Testis (tissue), 3 donors: ENCODE measurements around the gene EHF. TPM values are rescaled to one million over a fixed set of nuclear protein-coding genes. Genes with fewer than 3 reads are reported as not detected.

Experiments used
- DNase-seq: peaks from one replicate; pipeline ENCODE4 v3.0.0-alpha.2; 2019
- H3K27ac ChIP-seq, 2 donors: fragments of 200-600 bp; sonication (generic); one replicate each; pipeline ENCODE4 v1.5.1; 2019
- H3K27me3 ChIP-seq: fragments of 200-600 bp; sonication (generic); one replicate; pipeline ENCODE4 v1.5.1; 2019
- H3K36me3 ChIP-seq: fragments of 200-600 bp; sonication (generic); one replicate; pipeline ENCODE4 v1.5.1; 2017; ENCODE audit warnings: low read depth; ENCODE audit errors: missing control alignments
- H3K4me1 ChIP-seq: fragments of 200-600 bp; sonication (generic); one replicate; pipeline ENCODE4 v1.5.1; 2019
- H3K4me3 ChIP-seq, 2 donors: fragments of 200-600 bp; sonication (generic); one replicate each; pipeline ENCODE4 v1.5.1; 2017 to 2019
- H3K9me3 ChIP-seq: fragments of 200-600 bp; sonication (generic); one replicate; pipeline ENCODE4 v1.5.1; 2017
- POLR2A ChIP-seq: fragments of 450-650 bp; IDR thresholded peaks from one replicate; pipeline ENCODE4 v1.6.1; 2017; ENCODE audit warnings: antibody characterized with exemption, mild to moderate bottlenecking, moderate library complexity
- WGBS, 2 donors: methylation state at CpG; one replicate each; pipeline ENCODE4 v1.1.5; 2018; 5-methylcytosine and 5-hydroxymethylcytosine counted together
- intact Hi-C: fragments of 100-400 bp; cut with DNase I; formaldehyde crosslinking; loops from one replicate; pipeline ENCODE4 v1.15.1; 2023; ENCODE audit warnings: low total_unique reads
- polyA plus RNA-seq: library from polyadenylated mRNA; stranded (reverse); fragments of 350-450 nt; fragmentation: Illumina TruSeq; extraction: RNeasy Lipid Tissue Mini Kit (QIAGEN cat#74804); gene quantifications from one replicate; pipeline ENCODE4 v1.2.3, GENCODE V29; 2014; ENCODE audit warnings: low read depth, low replicate concordance; ENCODE audit not compliant: insufficient read depth
- total RNA-seq, 2 donors: library from RNA; depleted of rRNA; stranded (reverse); fragments of >200 nt; gene quantifications; one replicate each; pipeline ENCODE4 v1.2.3, GENCODE V29; 2016
- TF ChIP-seq, protein P1 (sequence below), 3 experiments: fragments of 450-650 bp in 2 of 3; fragments of 200-600 bp in 1 of 3; sonication (generic) in 1 of 3; IDR thresholded peaks; one replicate each; pipeline ENCODE4 v1.5.1; 2016 to 2019; ENCODE audit warnings: antibody characterized with exemption in 3 of 3, mild to moderate bottlenecking in 2 of 3, moderate library complexity in 1 of 3

The EHF gene
- total and polyA plus RNA-seq, 3 donors from 2014 or later = 0.24 to 3.5 (median 1.1) TPM

DNA sequence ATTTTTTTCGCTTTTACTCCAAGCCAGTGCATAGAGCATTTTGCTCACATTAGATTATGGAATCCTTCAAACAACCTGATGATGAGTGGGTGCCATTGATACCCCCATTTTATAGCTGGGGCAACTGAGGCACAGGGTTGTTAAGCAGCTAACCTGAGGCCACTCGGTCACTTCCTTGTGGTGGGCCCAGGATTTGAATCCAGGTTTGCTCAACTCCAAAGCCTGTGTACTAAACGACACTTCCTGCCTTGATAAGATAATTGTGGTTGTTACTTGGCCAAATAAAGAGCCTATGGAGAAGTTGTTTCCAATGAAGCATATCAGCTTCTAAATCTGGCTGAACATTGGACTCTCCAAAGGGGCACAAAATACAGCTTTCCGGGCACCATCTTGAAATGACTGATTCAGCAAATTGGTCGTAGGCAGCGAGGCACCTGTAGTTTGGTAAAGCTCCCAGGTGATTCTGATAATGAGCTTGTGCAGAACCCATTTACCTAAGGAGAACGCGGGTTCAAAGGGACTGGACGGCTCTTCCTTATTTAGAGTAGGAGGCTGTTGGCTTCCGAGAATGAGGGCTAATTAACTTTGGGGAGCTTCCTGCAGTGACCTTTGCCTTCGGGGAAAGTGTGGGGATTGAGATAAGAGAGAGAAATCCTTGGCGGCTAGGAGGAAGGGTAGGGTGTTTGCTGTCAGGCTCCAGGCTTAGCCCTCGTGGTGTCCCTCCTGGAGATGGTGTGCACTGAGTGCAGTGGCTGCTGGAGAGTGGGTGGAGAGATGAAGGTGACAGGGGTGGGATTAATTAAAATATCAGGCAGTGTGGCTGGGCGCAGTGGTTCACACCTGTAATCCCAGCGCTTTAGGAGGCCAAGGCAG is 17.5 kb upstream of the EHF start:
- intact Hi-C loops = no loop called here
- no peak for TF ChIP-seq POLR2A
- TF ChIP-seq, protein P1, sequence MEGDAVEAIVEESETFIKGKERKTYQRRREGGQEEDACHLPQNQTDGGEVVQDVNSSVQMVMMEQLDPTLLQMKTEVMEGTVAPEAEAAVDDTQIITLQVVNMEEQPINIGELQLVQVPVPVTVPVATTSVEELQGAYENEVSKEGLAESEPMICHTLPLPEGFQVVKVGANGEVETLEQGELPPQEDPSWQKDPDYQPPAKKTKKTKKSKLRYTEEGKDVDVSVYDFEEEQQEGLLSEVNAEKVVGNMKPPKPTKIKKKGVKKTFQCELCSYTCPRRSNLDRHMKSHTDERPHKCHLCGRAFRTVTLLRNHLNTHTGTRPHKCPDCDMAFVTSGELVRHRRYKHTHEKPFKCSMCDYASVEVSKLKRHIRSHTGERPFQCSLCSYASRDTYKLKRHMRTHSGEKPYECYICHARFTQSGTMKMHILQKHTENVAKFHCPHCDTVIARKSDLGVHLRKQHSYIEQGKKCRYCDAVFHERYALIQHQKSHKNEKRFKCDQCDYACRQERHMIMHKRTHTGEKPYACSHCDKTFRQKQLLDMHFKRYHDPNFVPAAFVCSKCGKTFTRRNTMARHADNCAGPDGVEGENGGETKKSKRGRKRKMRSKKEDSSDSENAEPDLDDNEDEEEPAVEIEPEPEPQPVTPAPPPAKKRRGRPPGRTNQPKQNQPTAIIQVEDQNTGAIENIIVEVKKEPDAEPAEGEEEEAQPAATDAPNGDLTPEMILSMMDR (IDR thresholded peaks at IDR 0.05) = no peak
- 72 to 76% methylated on average over 15 of the region's 15 CpGs for WGBS, 2 donors

DNA sequence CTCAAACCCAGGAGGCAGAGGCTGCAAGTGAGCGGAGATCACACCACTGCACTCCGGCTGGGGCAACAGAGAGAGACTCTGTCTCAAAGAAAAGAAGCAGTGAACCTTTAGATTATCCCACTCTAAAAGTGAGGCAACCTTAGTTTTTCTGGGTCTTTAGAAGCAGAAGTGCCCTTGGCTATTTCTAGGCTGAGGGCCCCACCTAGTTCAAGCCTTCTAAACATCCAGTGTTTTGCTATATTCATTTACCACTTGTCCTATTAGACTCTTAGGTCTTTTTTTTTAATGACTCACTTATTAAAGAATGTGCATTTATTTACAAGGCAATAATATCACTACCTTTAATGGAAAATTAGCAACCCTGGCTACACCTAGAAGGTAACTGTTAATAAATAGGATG is 16.7 kb upstream of the EHF start:
- no peak for DNase-seq
- 88 to 95% methylated on average over 2 of the region's 2 CpGs for WGBS, 2 donors
- Histone ChIP-seq H3K27me3 (no peaks in the 10 kb centered on the region), H3K4me3 (no peak overlapping the region), H3K4me1 (peaks cover 21% of the 10 kb centered on the region), H3K9me3 (no peaks in the 10 kb centered on the region), H3K27ac (no peak overlapping the region), H3K36me3 (no peaks in the 10 kb centered on the region)
- intact Hi-C loops = no loop called here
- no peak for TF ChIP-seq POLR2A
- TF ChIP-seq, protein P1 (IDR thresholded peaks at IDR 0.05) = no peak

More for the DNA sequence above, 17.5 kb upstream of the EHF start:
- peaks cover 21% of the 10 kb centered on the region for H3K4me1 ChIP-seq
- no peak for DNase-seq
- no peak overlapping the region for H3K27ac ChIP-seq
- no peaks in the 10 kb centered on the region for H3K27me3 ChIP-seq
- no peaks in the 10 kb centered on the region for H3K9me3 ChIP-seq
- no peak overlapping the region for H3K4me3 ChIP-seq
- H3K36me3 ChIP-seq = no peaks in the 10 kb centered on the region

DNA sequence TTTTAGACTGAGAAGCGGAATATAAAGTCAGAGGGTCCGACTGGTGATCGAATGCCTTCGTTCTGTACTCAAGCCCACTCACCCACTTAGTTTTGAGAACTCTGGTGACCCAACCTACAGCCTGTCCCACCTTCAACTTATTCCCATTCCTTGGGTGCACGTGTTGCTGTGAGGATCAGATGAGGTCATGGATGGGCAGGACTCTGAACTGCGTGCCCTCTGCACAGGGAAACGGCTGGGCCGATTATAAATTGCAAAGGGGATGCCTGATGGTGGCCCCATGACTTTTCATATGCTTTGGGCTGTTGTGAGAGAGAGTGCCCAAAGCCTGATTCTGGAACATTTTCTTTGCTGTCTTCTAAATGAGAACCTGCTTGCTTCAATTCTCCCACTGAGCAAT is 16.0 kb upstream of the EHF start:
- Histone ChIP-seq H3K27me3 (no peaks in the 10 kb centered on the region), H3K4me1 (peaks cover 13% of the 10 kb centered on the region), H3K27ac (no peak overlapping the region), H3K36me3 (no peaks in the 10 kb centered on the region), H3K9me3 (no peaks in the 10 kb centered on the region), H3K4me3 (no peak overlapping the region)
- WGBS, 2 donors = 79 to 80% methylated on average over 8 of the region's 8 CpGs
- TF ChIP-seq POLR2A = no peak
- TF ChIP-seq, protein P1 (IDR thresholded peaks at IDR 0.05) = no peak
- no peak for DNase-seq
- intact Hi-C loops = no loop called here

DNA sequence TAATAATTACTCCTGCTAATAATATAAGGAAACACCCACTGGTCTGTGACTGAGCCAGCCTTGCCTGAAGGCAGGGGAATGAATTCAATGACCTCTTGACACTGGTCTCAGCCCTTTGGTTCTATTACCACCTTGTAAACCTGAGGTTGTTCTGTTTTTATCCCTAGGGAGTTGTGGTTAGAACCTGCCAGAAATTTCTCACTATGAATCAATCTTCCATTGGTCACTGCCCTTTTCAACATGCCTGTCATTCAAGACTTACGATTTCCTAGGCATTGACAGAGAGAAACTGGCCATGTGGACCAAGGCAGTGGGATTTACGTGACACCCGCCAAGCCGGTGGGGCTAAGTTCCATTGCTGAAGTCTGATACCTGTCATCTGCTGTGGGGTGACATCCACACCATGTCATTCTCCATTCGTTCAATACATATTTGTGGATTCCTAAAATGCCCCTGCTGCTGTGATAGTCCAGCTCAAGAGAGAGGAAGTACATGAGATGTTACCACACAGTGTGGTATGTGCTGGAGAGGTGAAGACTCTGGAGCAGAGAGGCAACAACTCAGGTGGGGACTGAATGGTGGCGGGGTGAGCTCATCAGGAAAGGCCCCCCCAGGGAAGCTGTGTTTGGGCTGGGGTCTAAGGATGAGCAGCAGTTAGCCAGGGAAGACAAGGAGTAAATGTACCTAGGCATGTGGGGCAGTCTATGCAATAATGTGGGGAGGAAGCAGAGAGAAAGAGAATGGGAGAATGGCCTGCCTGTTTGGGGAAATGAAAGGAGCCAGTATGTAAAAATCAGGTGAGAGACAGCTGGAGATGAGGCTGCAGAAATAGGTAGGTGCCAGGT is 15.2 kb upstream of the EHF start:
- no peaks in the 10 kb centered on the region for H3K27me3 ChIP-seq
- H3K36me3 ChIP-seq = no peaks in the 10 kb centered on the region
- H3K4me3 ChIP-seq = no peak overlapping the region
- intact Hi-C loops = no loop called here
- TF ChIP-seq POLR2A = no peak
- TF ChIP-seq, protein P1 (IDR thresholded peaks at IDR 0.05) = no peak
- DNase-seq = no peak
- H3K4me1 ChIP-seq = peaks cover 12% of the 10 kb centered on the region
- WGBS, 2 donors = 84 to 90% methylated on average over 6 of the region's 6 CpGs
- H3K27ac ChIP-seq = no peak overlapping the region
- no peaks in the 10 kb centered on the region for H3K9me3 ChIP-seq
